WTC11 (cell line): ENCODE data around the gene ALDH1A2. TPM values are rescaled to one million over a fixed set of nuclear protein-coding genes. Genes with fewer than 3 reads are reported as not detected.
"Not testable (repeated sequence)": the region's sequence is repeated elsewhere in the genome, so short reads cannot be mapped to it uniquely, and the experiment has no call there.

Experiments used
- ATAC-seq: fragments of 200-7000 bp; cut with Tn5 transposase; 2 replicates; pipeline ENCODE4 v1.10.0; 2021; ENCODE audit warnings: mild to moderate bottlenecking, moderate library complexity
- CTCF ChIA-PET: fragments of 300-600 bp; sonication (Branson Sonifier 250); formaldehyde crosslinking; loops from one replicate; lab custom pipeline; 2021; ENCODE audit warnings: antibody characterized with exemption; lab: Charles Lee
- POLR2A ChIA-PET: fragments of 350-600 bp; sonication (Branson Sonifier 250); formaldehyde crosslinking; loops from one replicate; lab custom pipeline; 2021; ENCODE audit warnings: antibody characterized with exemption; lab: Charles Lee
- DNase-seq: peaks from one replicate; pipeline ENCODE4 v3.0.0; 2021; ENCODE audit warnings: low spot score
- H3K27ac Mint-ChIP-seq: 2 replicates; pipeline ENCODE4 v1.8.0; 2021; ENCODE audit warnings: mixed read lengths
- H3K27me3 Mint-ChIP-seq: 2 replicates; pipeline ENCODE4 v1.8.0; 2021; ENCODE audit warnings: low read depth, mild to moderate bottlenecking, moderate library complexity, mixed read lengths
- H3K36me3 Mint-ChIP-seq: 2 replicates; pipeline ENCODE4 v1.8.0; 2021; ENCODE audit warnings: mixed read lengths
- H3K4me1 Mint-ChIP-seq: 2 replicates; pipeline ENCODE4 v1.8.0; 2022; ENCODE audit warnings: mixed read lengths
- H3K4me3 Mint-ChIP-seq: 2 replicates; pipeline ENCODE4 v1.8.0; 2021; ENCODE audit warnings: mild to moderate bottlenecking, moderate library complexity, mixed read lengths
- H3K9me3 Mint-ChIP-seq: 2 replicates; pipeline ENCODE4 v1.8.0; 2021; ENCODE audit warnings: mixed read lengths
- AFF4 ChIP-seq: sonication (generic); formaldehyde crosslinking; IDR thresholded peaks from 2 replicates; pipeline ENCODE4 v1.8.1; 2023; ENCODE audit warnings: mild to moderate bottlenecking, missing genetic modification reagents, borderline replicate concordance
- ESRRA ChIP-seq: sonication (generic); formaldehyde crosslinking; IDR thresholded peaks from 2 replicates; pipeline ENCODE4 v1.8.1; 2022; ENCODE audit warnings: mild to moderate bottlenecking, missing genetic modification reagents, borderline replicate concordance
- FOXP1 ChIP-seq: sonication (generic); formaldehyde crosslinking; IDR thresholded peaks from 2 replicates; pipeline ENCODE4 v1.8.0; 2022; ENCODE audit warnings: missing genetic modification reagents, mild to moderate bottlenecking, moderate library complexity, borderline replicate concordance
- MLX ChIP-seq: sonication (generic); formaldehyde crosslinking; IDR thresholded peaks from 2 replicates; pipeline ENCODE4 v1.8.1; 2023; ENCODE audit warnings: mild to moderate bottlenecking, missing genetic modification reagents, moderate library complexity
- NR3C1 ChIP-seq: sonication (generic); formaldehyde crosslinking; conservative IDR thresholded peaks from 2 replicates; pipeline ENCODE4 v1.8.1; 2023; ENCODE audit warnings: low read depth, mild to moderate bottlenecking, missing genetic modification reagents
- ZNF425 ChIP-seq: fragments of 250-450 bp; sonication (Bioruptor Pico); conservative IDR thresholded peaks from 2 replicates; pipeline ENCODE4 v1.9.0; 2021; ENCODE audit warnings: mild to moderate bottlenecking
- ZNF532 ChIP-seq: fragments of 250-450 bp; sonication (Bioruptor Pico); IDR thresholded peaks from 2 replicates; pipeline ENCODE4 v1.9.0; 2021; ENCODE audit warnings: mild to moderate bottlenecking, borderline replicate concordance
- total RNA-seq: library from RNA; stranded (reverse); gene quantifications from 3 replicates; pipeline ENCODE4 v1.2.3, GENCODE V29; 2021
- TF ChIP-seq, protein P1 (sequence below): sonication (generic); formaldehyde crosslinking; conservative IDR thresholded peaks from 2 replicates; pipeline ENCODE4 v1.8.1; 2022; ENCODE audit warnings: mild to moderate bottlenecking, missing genetic modification reagents
- TF ChIP-seq, protein P2 (sequence below): sonication (generic); formaldehyde crosslinking; IDR thresholded peaks from 2 replicates; pipeline ENCODE4 v1.8.1; 2022; ENCODE audit warnings: missing genetic modification reagents, borderline replicate concordance

Gene ALDH1A2
- total RNA-seq, 1 experiment from 2014 or later = 1.1 TPM

- TF ChIP-seq NR3C1 (no peak), AFF4 (CRISPR knock-in tag) (no peak), ESRRA (CRISPR knock-in tag) (no peak)
- TF ChIP-seq, protein P1, sequence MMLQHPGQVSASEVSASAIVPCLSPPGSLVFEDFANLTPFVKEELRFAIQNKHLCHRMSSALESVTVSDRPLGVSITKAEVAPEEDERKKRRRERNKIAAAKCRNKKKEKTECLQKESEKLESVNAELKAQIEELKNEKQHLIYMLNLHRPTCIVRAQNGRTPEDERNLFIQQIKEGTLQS = no peak
- TF ChIP-seq, protein P2, sequence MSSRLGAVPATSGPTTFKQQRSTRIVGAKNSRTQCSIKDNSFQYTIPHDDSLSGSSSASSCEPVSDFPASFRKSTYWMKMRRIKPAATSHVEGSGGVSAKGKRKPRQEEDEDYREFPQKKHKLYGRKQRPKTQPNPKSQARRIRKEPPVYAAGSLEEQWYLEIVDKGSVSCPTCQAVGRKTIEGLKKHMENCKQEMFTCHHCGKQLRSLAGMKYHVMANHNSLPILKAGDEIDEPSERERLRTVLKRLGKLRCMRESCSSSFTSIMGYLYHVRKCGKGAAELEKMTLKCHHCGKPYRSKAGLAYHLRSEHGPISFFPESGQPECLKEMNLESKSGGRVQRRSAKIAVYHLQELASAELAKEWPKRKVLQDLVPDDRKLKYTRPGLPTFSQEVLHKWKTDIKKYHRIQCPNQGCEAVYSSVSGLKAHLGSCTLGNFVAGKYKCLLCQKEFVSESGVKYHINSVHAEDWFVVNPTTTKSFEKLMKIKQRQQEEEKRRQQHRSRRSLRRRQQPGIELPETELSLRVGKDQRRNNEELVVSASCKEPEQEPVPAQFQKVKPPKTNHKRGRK (CRISPR knock-in tag) = no peak
These were observed 49.3 kb upstream of the ALDH1A2 start (continued) for GRCh38 chr15:58114812-58115211.

- DNase-seq (no peak), ATAC-seq (no peak)
- POLR2A ChIA-PET = no interaction called here
- Mint-ChIP-seq H3K27ac (no peak overlapping the region), H3K27me3 (no peaks in the 10 kb centered on the region), H3K36me3 (no peaks in the 10 kb centered on the region), H3K9me3 (no peaks in the 10 kb centered on the region), H3K4me3 (no peak overlapping the region), H3K4me1 (peaks cover 13% of the 10 kb centered on the region)
- CTCF ChIA-PET = no interaction called here
- no peak for TF ChIP-seq FOXP1 (CRISPR knock-in tag)
- no peak for TF ChIP-seq MLX (CRISPR knock-in tag)
- TF ChIP-seq ZNF532 (CRISPR knock-in tag) = no peak
- no peak for TF ChIP-seq ZNF425
These were observed 48.9 kb upstream of the ALDH1A2 start for GRCh38 chr15:58114388-58114787.

- H3K27ac Mint-ChIP-seq, H3K27me3 Mint-ChIP-seq, DNase-seq, H3K4me1 Mint-ChIP-seq, H3K4me3 Mint-ChIP-seq, H3K36me3 Mint-ChIP-seq, CTCF ChIA-PET, ATAC-seq, H3K9me3 Mint-ChIP-seq, POLR2A ChIA-PET: not testable (repeated sequence)
These were observed 47.8 kb upstream of the ALDH1A2 start for GRCh38 chr15:58113358-58113757.
